ENCODE results near the gene ENTPD2. TPM values are rescaled to one million over a fixed set of nuclear protein-coding genes. Genes with fewer than 3 reads are reported as not detected.

ENTPD2 gene
- total and polyA plus RNA-seq, 10 of the 15 experiments (the other 5 are each of a cell fraction or from before 2014, with no cell fraction given): 0.15 to 1.8 (median 0.65) TPM; not detected in 2

DNA sequence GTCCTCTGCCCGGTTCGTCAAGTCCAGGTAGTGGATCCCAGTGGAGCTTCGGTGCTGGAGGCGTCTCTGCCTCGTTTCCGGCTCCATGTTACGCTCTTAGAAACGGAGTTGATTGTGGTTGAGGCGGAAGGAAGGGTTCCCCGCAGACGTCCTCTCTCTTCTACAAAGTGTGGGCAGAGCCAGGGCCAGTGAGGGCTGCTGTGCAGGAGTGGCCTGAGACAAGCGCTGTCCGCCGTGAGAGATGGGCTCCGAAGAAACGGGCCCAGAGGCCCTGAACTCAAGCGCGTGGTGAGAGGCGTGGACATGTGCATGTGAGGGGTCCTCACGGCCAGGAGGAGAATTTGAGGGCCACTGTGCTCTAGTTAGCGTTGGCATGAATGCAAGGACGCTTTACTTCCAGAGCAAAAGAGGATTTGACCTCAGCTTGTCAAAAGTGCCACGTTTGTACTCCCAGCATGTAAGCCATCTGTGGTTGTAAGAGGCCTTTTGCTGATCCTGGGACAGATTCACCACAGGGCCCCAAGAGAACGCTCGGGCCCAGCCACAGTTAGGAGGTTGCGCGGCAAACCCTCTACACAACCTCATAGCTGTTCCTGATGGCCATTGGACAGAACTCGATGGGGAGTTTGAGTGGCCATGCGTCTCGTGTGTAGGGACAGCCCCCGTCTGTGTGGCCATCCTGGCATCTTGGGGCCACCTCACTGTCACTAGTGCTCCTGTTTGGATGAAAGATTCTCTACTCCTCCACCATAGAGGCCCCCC, 43.1 kb upstream of the ENTPD2 start:
- in situ Hi-C loops (cut with MboI) (no loop called here), intact Hi-C loops (cut with micrococcal nuclease; ENCODE audit: unreplicated experiment) (no loop called here)
- no peak for ATAC-seq
- Histone ChIP-seq H3K4me3 (no peak overlapping the region), H3K27me3 (replicated peaks in 1 of 2; ENCODE audit: control insufficient read depth in 2 of 2, insufficient read depth in 2 of 2, low read length in 1 of 2) (no peaks in the 10 kb centered on the region), H3K27ac (ENCODE audit: control insufficient read depth, insufficient read depth) (no peak overlapping the region), H3K36me3 (ENCODE audit: control insufficient read depth in 2 of 2, insufficient read depth in 2 of 2, low read length in 1 of 2) (peaks cover 16 to 31% of the 10 kb centered on the region in 2 experiments; a peak in 3 of 4 replicates), H4K20me1 (ENCODE audit: control insufficient read depth, insufficient read depth) (no peaks in the 10 kb centered on the region), H3K9ac (ENCODE audit: control insufficient read depth, insufficient read depth, low read length) (no peak overlapping the region), H3K4me1 (ENCODE audit: control insufficient read depth, insufficient read depth, low read length) (peaks cover 11% of the 10 kb centered on the region), H2AFZ (ENCODE audit: control insufficient read depth, low read depth, low read length) (no peak overlapping the region), H3K4me2 (ENCODE audit: control insufficient read depth, insufficient read depth) (no peak overlapping the region), H3K79me2 (ENCODE audit: control insufficient read depth, insufficient read depth, low read length) (no peaks in the 10 kb centered on the region), H3K9me3 (replicated peaks; ENCODE audit: control insufficient read depth, insufficient read depth, low read length) (peaks cover 2% of the 10 kb centered on the region; the same call in 1 of the 3 replicates)
- no TSS peak for BruUV-seq (replicated peaks)
- no peak for FAIRE-seq
- CTCF ChIA-PET: interaction anchor here (0.9 to 1.7 kb wide), 6 partner anchors 21 to 143 kb away, joined by 3 to 41 read pairs (median 8); partner anchors contain the start of genes RNF224 and SAPCD2
- POLR2A ChIA-PET: interaction anchor here (0.5 to 2.8 kb wide), 6 partner anchors 10 to 408 kb away, joined by 3 to 38 read pairs (median 7); partner anchors contain the start of genes MAN1B1 and SAPCD2
- no peak for TF ChIP-seq NKRF (conservative IDR thresholded peaks at IDR 0.05)
- no peak for TF ChIP-seq NR2C1 (IDR thresholded peaks at IDR 0.05)
- TF ChIP-seq RELA (IDR thresholded peaks at IDR 0.05; ENCODE audit: borderline replicate concordance, partially characterized antibody): no peak
- TF ChIP-seq SRF (IDR thresholded peaks at IDR 0.05; ENCODE audit: low read depth in 2 of 2, low read length in 2 of 2): no peak
- no peak for TF ChIP-seq ZNF622 (IDR thresholded peaks at IDR 0.05)
- TF ChIP-seq IKZF1 (conservative IDR thresholded peaks at IDR 0.05): no peak
- no peak for TF ChIP-seq SMARCA5 (IDR thresholded peaks at IDR 0.05)
- no peak for TF ChIP-seq MEF2A (IDR thresholded peaks at IDR 0.05; ENCODE audit: insufficient read depth, low read depth, low read length)
- no peak for TF ChIP-seq STAT3 (IDR thresholded peaks at IDR 0.05; ENCODE audit: low read depth, low read length)
- TF ChIP-seq, protein P1, sequence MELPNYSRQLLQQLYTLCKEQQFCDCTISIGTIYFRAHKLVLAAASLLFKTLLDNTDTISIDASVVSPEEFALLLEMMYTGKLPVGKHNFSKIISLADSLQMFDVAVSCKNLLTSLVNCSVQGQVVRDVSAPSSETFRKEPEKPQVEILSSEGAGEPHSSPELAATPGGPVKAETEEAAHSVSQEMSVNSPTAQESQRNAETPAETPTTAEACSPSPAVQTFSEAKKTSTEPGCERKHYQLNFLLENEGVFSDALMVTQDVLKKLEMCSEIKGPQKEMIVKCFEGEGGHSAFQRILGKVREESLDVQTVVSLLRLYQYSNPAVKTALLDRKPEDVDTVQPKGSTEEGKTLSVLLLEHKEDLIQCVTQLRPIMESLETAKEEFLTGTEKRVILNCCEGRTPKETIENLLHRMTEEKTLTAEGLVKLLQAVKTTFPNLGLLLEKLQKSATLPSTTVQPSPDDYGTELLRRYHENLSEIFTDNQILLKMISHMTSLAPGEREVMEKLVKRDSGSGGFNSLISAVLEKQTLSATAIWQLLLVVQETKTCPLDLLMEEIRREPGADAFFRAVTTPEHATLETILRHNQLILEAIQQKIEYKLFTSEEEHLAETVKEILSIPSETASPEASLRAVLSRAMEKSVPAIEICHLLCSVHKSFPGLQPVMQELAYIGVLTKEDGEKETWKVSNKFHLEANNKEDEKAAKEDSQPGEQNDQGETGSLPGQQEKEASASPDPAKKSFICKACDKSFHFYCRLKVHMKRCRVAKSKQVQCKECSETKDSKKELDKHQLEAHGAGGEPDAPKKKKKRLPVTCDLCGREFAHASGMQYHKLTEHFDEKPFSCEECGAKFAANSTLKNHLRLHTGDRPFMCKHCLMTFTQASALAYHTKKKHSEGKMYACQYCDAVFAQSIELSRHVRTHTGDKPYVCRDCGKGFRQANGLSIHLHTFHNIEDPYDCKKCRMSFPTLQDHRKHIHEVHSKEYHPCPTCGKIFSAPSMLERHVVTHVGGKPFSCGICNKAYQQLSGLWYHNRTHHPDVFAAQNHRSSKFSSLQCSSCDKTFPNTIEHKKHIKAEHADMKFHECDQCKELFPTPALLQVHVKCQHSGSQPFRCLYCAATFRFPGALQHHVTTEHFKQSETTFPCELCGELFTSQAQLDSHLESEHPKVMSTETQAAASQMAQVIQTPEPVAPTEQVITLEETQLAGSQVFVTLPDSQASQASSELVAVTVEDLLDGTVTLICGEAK (IDR thresholded peaks at IDR 0.05; ENCODE audit: borderline replicate concordance): no peak
- TF ChIP-seq STAT1 (conservative IDR thresholded peaks at IDR 0.05): no peak
- RAD21 ChIA-PET (ENCODE audit: unreplicated experiment): interaction anchor here (1.0 to 2.0 kb wide), 5 partner anchors 10 to 140 kb away, joined by 3 to 32 read pairs (median 7); partner anchors contain the start of genes ANAPC2, MAN1B1, SAPCD2 and SSNA1
- SMC1A ChIA-PET (ENCODE audit: uncharacterized antibody, unreplicated experiment): interaction anchor here (0.6 to 1.9 kb wide), 5 partner anchors 14 to 318 kb away, joined by 3 to 13 read pairs (median 3); no protein-coding TSS in a partner anchor
- DNase-seq (ENCODE audit: low read depth, low spot score): no peak
- 94% methylated on average over 31 of the region's 31 CpGs for WGBS (ENCODE audit: insufficient coverage, insufficient replicate concordance, low lambda C conversion rate, missing lambda C conversion rate)
